H7 (cell line): ENCODE measurements around the gene FAF2. TPM values are rescaled to one million over a fixed set of nuclear protein-coding genes. Genes with fewer than 3 reads are reported as not detected.

Experiments used
- DNase-seq: peaks from one replicate; pipeline ENCODE4 v3.0.0; 2012
- H3K27me3 ChIP-seq: 2 replicates; pipeline ENCODE4 v1.6.0; 2011; ENCODE audit warnings: mild to moderate bottlenecking, low read length; ENCODE audit not compliant: control insufficient read depth, insufficient read depth
- H3K36me3 ChIP-seq: replicated peaks from 2 replicates; pipeline ENCODE4 v1.5.1; 2011; ENCODE audit warnings: low read length; ENCODE audit not compliant: control insufficient read depth, insufficient read depth
- H3K4me3 ChIP-seq: 2 replicates; pipeline ENCODE4 v1.5.1; 2011; ENCODE audit warnings: low read depth, mild to moderate bottlenecking, control low read depth, low read length, moderate library complexity; ENCODE audit not compliant: insufficient read depth
- total RNA-seq: library from RNA; depleted of rRNA; stranded (reverse); fragments of >200 nt; shearing (Covaris generic); gene quantifications from 2 replicates; pipeline ENCODE4 v1.2.3, GENCODE V29; 2014

FAF2 gene
- total RNA-seq, 1 experiment from 2014 or later, result 37.6 TPM

DNA sequence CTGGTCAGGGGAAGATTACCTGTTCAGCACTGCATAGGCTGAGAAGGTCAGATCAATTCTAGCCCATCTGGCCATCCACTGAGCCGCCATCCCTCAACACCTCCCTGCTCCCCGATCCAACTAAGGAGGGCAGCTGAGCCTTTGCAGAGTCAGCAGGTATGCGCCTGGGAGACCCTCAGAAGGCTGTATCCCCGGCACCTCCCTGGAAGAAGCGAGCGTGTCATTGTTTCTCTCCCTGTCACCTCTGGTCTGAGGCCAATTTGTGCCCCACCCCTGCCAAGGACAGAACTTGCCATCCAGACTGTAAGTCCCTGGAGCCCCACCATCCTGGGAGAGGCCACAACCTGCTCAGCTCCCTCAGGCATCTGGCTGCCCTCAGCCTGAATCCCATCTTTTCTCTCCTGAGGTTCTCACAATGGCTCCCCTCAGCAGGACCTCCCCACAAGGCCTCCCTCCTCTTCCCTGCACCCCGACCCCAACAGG lies 34.4 kb upstream of the FAF2 start:
- DNase-seq, result peak; percentile 11
- Histone ChIP-seq H3K27me3 (no peaks in the 10 kb centered on the region), H3K36me3 (no peaks in the 10 kb centered on the region), H3K4me3 (no peak overlapping the region)

DNA sequence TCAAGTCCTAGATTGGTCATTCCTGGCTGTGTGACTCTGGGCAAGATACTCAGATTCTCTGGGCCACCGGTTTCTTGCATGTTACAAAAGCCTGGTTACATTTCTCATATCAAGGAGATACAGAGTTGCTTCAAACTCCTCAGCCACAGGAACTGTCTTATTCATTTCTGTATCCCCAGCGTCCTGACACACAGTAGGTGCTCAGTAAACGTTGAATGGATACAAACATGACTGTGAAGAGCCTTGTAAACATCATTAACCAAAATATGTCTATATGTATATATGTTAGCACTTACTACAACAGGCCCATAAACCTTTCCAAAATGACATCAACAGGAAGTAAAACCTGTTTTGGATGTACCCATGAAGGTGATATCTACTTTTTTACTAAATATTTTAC lies 33.5 kb upstream of the FAF2 start:
- H3K4me3 ChIP-seq, result no peak overlapping the region
- no peaks in the 10 kb centered on the region for H3K36me3 ChIP-seq
- no peaks in the 10 kb centered on the region for H3K27me3 ChIP-seq
- DNase-seq, result no peak

DNA sequence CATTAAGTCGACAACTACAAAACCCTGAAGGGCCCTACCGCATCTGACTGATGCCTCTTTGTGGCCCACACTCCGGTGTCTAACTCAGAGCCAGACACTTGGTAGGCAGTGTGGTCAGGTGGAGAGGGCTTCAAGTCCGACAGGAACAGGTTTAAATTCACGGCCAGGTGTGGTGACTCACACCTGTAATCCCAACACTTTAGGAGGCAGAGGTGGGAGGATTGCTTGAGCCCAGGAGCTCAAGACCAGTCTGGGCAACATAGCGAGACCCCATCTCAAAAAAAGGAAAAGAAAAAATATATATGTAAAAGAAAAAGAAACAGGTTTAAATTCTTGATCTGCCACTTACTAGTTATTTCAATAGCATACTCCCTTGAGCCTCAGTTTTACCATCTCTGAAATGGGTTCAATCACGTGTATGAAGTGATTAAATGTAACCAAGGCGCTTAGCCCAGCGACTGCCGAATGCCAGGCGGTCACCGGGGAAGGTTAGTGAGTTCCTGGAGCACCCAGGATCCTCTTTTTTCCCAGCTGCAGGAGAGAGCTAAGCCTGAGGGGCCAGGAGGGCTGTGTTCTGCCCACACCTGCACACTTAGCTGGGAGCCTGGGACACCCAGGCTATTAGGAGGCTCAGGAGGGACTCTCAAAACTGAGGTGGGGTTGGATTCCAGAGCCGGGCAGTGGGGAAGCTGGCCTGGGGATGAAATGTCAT lies 32.8 kb upstream of the FAF2 start:
- Histone ChIP-seq H3K4me3 (peak overlapping the region; percentile 71), H3K36me3 (no peaks in the 10 kb centered on the region), H3K27me3 (no peaks in the 10 kb centered on the region)
- no peak for DNase-seq

DNA sequence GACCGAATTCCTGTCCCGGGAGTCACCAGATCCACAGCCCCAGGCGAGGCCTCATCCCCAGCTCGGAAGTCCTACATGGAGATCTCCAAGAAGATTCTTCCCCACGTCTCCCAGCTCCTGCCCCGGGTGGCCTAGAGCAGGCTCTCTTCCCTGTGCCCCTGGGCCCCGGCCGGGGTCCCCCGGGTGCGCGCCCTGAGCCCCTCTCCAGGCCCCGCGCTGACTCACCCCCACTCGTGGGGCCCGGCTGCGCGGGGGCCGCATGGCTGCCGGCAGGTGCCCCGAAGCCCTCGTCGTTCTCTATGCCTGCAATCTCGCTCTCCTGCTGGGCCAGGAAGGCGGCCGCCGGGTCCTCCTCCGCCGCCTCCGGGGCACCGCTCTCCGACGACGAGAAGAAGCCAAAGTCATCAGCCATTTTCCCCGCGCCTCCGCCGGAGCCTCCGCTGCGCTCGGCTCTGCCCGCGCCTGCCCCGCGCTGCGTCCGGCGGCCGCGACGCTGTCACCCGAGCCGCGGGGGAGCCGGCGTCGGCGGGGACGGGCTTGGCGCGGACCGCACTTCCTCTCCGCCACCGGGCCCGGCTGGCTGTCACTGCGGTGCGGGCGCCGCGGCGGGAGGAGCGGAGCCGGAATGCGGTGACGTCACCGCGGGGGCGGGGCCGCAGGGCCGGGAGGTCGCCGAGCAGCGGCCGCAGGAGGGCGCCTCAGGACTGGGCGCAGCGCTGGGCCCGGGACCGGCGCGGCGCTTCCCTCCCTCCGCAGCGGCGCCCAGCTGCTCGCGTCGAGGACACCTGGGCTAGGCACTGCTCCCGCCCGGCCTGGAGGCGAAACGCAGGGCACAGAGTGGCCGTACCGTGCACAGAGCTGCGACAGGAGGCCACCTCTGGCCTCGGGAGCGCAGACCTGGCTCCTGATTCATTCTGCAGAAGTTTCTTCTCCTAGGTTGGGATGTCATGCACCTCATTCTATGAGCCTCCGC lies 31.9 kb upstream of the FAF2 start, which contains the start of gene CLTB:
TSS of gene CLTB (minus strand) at position 588 of the 973 bp plus-strand sequence. CDS start at position 412, 176 bp downstream.
- no peaks in the 10 kb centered on the region for H3K36me3 ChIP-seq
- H3K4me3 ChIP-seq, result peak within 1 kb of the TSS; percentile 71
- H3K27me3 ChIP-seq, result no peaks in the 10 kb centered on the region
- DNase-seq, result peak; percentile 98

DNA sequence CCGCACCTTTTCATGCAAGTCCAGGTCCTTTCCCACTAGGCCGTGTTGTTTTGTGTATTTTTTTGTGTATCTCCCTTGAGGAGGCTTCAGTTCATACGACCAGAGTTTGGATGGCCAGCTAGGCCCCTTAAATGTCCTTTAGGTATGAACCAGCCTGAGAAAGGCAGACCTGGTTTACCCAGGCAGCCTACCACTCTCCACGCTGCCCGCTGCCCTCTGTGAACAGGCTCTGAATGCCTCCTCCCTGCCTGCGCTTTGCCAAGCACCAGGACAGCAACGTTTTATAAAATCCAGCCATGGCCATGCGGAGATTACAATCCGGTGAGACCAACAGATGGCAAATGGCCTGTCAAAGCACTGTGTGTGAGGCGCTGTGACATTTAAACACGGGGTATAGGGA lies 31.2 kb upstream of the FAF2 start:
- Histone ChIP-seq H3K4me3 (no peak overlapping the region), H3K36me3 (no peaks in the 10 kb centered on the region), H3K27me3 (no peaks in the 10 kb centered on the region)
- DNase-seq, result no peak

DNA sequence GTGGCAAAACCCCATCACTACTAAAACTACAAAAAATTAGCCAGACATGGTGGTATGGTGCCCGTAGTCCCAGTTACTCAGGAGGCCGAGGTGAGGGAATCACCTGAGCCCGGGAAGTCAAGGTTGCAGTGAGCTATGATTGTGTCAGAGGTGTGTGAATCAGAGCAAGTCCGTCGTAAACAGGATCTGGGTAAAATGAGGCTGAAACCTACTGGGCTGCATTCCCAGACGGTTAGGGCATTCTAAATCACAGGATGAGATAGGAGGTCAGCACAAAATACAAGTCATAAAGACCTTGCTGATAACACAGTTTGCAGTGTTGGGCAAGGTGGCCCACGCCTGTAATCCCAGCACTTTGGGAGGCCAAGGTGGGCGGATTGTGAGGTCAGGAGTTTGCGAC lies 29.9 kb upstream of the FAF2 start:
- no peaks in the 10 kb centered on the region for H3K36me3 ChIP-seq
- H3K27me3 ChIP-seq, result no peaks in the 10 kb centered on the region
- H3K4me3 ChIP-seq, result no peak overlapping the region
- no peak for DNase-seq

DNA sequence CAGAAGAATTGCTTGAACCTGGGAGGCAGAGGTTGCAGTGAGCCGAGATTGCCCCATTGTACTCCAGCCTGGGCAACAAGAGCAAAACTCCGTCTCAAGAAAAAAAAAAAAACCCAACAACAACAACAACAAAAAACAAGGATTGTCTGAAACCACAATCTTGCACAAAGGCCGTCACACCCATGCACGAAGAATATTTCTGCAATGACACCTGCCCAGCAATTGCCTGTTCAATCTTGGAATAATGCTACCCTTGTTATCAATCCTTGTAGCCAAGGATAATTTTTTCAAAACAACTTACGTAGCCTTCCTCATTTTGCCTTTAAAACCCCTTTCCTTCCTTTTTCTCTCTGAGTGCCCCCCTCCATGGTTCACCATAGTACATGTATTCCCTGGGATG lies 28.1 kb upstream of the FAF2 start:
- no peaks in the 10 kb centered on the region for H3K27me3 ChIP-seq
- H3K36me3 ChIP-seq, result no peaks in the 10 kb centered on the region
- H3K4me3 ChIP-seq, result no peak overlapping the region
- no peak for DNase-seq

DNA sequence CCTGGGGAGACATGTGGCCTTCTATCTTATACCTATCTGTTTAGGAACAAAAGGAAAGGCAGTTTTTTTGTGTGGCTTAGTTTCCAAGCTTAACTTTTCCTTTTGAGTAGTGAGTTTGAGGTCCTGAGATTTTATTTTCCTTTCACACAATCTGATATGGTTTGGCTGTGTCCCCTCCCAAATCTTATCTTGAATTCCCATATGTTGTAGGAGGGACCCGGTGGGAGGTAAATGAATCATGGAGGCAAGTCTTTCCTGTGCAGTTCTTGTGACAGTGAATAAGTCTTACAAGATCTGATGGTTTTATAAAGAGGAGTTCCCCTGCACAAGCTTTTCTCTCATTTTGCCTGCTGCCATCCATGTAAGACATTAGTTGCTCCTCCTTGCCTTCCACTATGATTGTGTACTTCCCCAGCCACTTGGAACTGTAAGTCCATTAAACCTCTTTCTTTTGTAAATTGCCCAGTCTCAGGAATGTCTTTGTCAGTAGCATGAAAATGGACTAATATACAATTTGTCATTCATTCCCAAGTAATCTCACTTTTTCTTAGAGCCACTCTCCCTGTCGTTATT lies 27.1 kb upstream of the FAF2 start:
- DNase-seq, result no peak
- Histone ChIP-seq H3K4me3 (no peak overlapping the region), H3K36me3 (no peaks in the 10 kb centered on the region), H3K27me3 (no peaks in the 10 kb centered on the region)

DNA sequence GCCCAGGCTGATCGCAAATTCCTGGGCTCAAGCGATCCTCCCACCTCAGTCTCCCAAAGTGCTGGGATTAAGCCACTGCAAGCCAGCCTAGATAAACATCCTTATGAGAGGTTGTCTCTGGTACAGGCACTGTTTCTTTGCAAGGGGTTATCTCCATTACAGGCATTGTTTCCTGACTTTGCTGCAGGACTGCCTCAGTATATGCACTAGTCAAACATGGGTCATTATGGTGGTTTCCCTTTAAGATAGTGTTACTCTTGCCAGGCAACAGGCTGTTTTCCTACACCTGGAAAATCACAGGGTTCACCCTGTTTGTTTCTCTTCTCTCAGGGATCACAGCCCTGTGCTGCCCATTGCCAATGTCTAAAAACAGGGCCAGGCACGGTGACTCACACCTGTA lies 24.0 kb upstream of the FAF2 start:
- H3K27me3 ChIP-seq, result no peaks in the 10 kb centered on the region
- DNase-seq, result no peak
- H3K4me3 ChIP-seq, result no peak overlapping the region

DNA sequence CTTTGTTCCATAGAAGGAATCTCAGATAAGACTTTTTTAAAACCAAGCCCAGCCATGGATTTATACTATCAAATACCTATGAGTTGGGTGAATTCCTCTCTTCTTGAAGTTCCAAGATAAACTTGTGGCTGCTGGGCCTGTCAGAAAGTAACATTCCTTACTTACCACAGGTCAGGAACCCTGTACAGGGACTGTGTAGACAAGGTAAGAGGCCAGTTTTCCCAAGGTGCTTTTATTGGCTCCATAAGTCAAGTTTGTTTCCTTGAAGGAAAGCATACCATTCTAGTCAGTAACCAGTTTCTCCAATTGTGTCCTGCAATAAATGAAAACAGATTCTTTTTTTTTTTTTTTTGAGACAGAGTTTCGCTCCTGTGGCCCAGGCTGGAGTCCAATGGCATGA lies 23.0 kb upstream of the FAF2 start:
- Histone ChIP-seq H3K4me3 (no peak overlapping the region), H3K36me3 (no peaks in the 10 kb centered on the region), H3K27me3 (no peaks in the 10 kb centered on the region)
- no peak for DNase-seq

More for the DNA sequence above, 24.0 kb upstream of the FAF2 start:
- H3K36me3 ChIP-seq, result no peaks in the 10 kb centered on the region

DNA sequence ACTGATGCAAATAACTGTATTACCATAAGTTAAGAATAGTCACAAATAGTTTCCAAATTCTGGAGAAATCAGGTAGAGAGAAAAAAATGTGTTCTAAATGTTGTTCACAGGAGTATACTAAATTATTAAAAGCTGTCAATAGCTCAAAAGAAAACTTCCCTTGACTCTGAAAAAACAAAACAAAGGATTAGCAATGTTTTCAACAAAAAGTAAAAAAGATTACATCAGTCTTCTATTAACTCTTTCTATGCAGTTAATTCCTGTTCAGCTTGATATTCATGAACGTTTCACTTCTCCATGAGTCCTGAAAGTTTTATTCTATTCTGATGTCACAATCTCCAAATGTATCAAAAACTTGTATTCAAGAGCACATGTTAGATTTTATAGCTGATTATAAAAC lies 22.4 kb upstream of the FAF2 start:
- no peaks in the 10 kb centered on the region for H3K27me3 ChIP-seq
- DNase-seq, result no peak
- H3K36me3 ChIP-seq, result no peaks in the 10 kb centered on the region
- H3K4me3 ChIP-seq, result no peak overlapping the region

DNA sequence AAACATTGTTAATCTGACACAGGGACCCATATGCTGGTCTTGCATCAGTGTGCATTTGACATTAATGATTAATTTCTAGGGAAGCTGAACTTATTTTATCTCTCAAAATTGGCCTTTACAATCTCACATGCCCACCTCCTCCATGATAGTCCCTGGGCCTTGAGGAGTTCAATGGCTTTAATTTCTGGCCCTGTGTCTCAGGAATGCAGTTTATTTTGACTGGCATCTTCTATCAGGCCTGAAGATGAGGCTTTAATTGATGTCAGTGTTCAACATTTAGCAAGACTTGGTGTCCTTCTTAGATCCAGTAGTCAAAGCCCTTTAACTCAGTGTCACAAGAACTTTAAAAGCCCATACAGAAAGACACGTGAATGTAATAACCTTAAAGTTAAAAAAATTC lies 21.3 kb upstream of the FAF2 start:
- H3K4me3 ChIP-seq, result no peak overlapping the region
- no peak for DNase-seq
- no peaks in the 10 kb centered on the region for H3K27me3 ChIP-seq
- no peaks in the 10 kb centered on the region for H3K36me3 ChIP-seq

DNA sequence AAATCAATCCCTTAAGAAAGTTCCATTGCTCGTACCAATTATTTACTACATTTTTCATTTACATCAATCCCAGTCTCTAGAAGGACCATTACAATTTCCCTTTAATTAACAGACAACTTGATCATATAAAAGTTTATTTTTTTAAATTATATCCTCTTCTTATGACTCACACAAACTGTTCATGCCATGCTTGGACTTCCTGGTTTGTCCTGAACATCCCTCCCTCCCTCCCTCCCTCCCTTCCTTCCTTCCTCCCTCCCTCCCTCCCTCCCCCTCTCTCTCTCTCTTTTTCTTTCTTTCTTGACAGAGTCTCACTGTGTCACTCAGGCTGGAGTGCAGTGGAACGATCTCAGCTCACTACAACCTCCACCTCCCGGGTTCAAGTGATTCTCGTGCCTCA lies 20.2 kb upstream of the FAF2 start:
- Histone ChIP-seq H3K36me3 (no peaks in the 10 kb centered on the region), H3K27me3 (no peaks in the 10 kb centered on the region), H3K4me3 (no peak overlapping the region)
- no peak for DNase-seq

DNA sequence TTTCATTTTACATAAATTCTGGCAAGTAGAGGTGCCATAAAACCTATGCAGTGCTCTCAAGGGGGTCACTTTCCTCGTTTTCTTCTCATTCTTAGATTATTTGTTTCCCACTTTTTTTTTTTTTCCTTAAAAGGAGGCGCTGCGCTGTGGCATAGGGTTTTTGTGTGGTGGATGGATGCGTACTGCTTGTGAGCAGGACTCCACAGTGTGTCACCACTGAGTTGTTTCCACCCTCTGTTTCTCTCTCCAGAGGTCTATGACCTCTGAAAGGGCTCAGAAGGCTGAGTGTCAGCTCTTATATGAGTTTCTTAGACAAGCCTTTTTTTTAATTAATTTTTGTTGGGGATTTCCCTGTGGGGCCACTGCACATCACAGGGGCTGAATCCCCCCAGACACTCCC lies 18.2 kb upstream of the FAF2 start:
- no peak overlapping the region for H3K4me3 ChIP-seq
- DNase-seq, result no peak
- no peaks in the 10 kb centered on the region for H3K27me3 ChIP-seq
- no peaks in the 10 kb centered on the region for H3K36me3 ChIP-seq

DNA sequence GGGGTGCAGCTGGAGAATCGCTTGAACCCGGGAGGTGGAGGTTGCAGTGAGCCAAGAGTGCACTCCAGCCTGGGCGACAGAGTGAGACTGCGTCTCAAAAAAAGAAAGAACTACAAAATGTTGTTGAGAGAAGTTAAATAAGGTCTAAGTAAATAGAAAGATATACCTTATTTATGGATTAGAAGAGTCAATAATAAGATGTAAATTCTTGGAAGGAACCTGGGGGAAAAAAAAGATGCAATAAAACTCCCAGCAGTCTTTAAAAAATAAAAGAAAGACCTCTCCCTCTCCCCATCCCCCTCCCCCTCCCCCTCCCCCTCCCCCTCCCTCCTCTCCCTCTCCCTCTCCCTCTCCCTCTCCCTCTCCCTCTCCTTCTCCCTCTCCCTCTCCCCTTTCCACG lies 15.5 kb upstream of the FAF2 start:
- DNase-seq, result no peak
- Histone ChIP-seq H3K27me3 (no peaks in the 10 kb centered on the region), H3K36me3 (no peaks in the 10 kb centered on the region), H3K4me3 (no peak overlapping the region)
